ENCODE results near the gene NCKIPSD. TPM values are rescaled to one million over a fixed set of nuclear protein-coding genes. Genes with fewer than 3 reads are reported as not detected.

Gene NCKIPSD
- total and polyA plus RNA-seq, 2 donors (not counting 3 experiments of a cell fraction or from before 2014, with no cell fraction given): 12.8 to 19.1 TPM

GRCh38 chr3:48639944-48640606, 45.6 kb downstream of the NCKIPSD start:
- TF ChIP-seq JUN (IDR thresholded peaks at IDR 0.05; ENCODE audit: borderline replicate concordance, insufficient read depth, insufficient read length, low read depth) (no peak), CTCF (IDR thresholded peaks at IDR 0.05; ENCODE audit: extremely low read depth in 1 of 2, insufficient read depth in 1 of 2, low read depth in 1 of 2, low read length in 2 of 2) (no peak), MAX (IDR thresholded peaks at IDR 0.05; ENCODE audit: insufficient read depth, insufficient read length) (no peak), MYC (IDR thresholded peaks at IDR 0.05; ENCODE audit: low read depth, low read length) (no peak), FOS (IDR thresholded peaks at IDR 0.05; ENCODE audit: borderline replicate concordance, insufficient read depth, low read length) (no peak), EZH2 (IDR thresholded peaks at IDR 0.05; ENCODE audit: borderline replicate concordance, low read depth, low read length, severe bottlenecking) (no peak)
- FAIRE-seq (no peak), DNase-seq (ENCODE audit: low read depth, low spot score) (no peak)
- Histone ChIP-seq H4K20me1 (replicated peaks; ENCODE audit: control insufficient read depth, extremely low read depth, insufficient read depth, low read length) (no peaks in the 10 kb centered on the region), H3K9ac (replicated peaks; ENCODE audit: extremely low read depth, insufficient read depth, low read length) (no peak overlapping the region), H3K27me3 (ENCODE audit: control insufficient read depth in 2 of 2, insufficient read depth in 2 of 2, low read length in 2 of 2) (no peaks in the 10 kb centered on the region), H3K79me2 (ENCODE audit: control insufficient read depth, insufficient read depth, low read length) (no peaks in the 10 kb centered on the region), H3K9me1 (replicated peaks; ENCODE audit: control insufficient read depth, extremely low read depth, insufficient read depth, low read length) (no peaks in the 10 kb centered on the region), H3K27ac (ENCODE audit: insufficient read depth, low read depth, low read length) (no peak overlapping the region), H3K9me3 (replicated peaks; ENCODE audit: control insufficient read depth, insufficient read depth, low read length) (no peaks in the 10 kb centered on the region), H3K4me2 (ENCODE audit: insufficient read depth, low read length) (no peak overlapping the region), H3K4me3 (replicated peaks in 1 of 3; ENCODE audit: insufficient read depth in 1 of 3, low read depth in 1 of 3, low read length in 3 of 3) (no peak overlapping the region), H3K36me3 (ENCODE audit: control insufficient read depth in 2 of 2, extremely low read depth in 1 of 2, insufficient read depth in 2 of 2, low read length in 2 of 2) (no peaks in the 10 kb centered on the region), H2AFZ (ENCODE audit: low read depth, low read length) (no peak overlapping the region), H3K4me1 (ENCODE audit: control insufficient read depth, extremely low read depth, insufficient read depth, low read length) (peaks cover 14% of the 10 kb centered on the region)
- CTCF ChIA-PET: no interaction called here
- BruUV-seq (replicated peaks): no TSS peak
- POLR2A ChIA-PET: no interaction called here
- dilution Hi-C loops (cut with MboI; ENCODE audit: extremely low pct_ligation_motif_present, low sequenced_read_pairs): no loop called here
- intact Hi-C loops (cut with micrococcal nuclease): no loop called here

Data from endothelial cell of umbilical vein (primary cell).